Measurements from ENCODE around the gene KCNMB3. TPM values are rescaled to one million over a fixed set of nuclear protein-coding genes. Genes with fewer than 3 reads are reported as not detected.

Gene KCNMB3
- total RNA-seq, 1 donor, result 1.8 TPM

GRCh38 chr3:179196700-179197099 lies 54.2 kb downstream of the KCNMB3 start:
- Histone ChIP-seq H3K4me3 (ENCODE audit: insufficient read depth, low read length) (no peak overlapping the region), H3K4me1 (ENCODE audit: insufficient read depth, low read length) (peaks cover 13% of the 10 kb centered on the region), H4K20me1 (ENCODE audit: insufficient read depth, low read length) (peaks cover 11% of the 10 kb centered on the region), H3K9me3 (ENCODE audit: low read depth, low read length) (no peaks in the 10 kb centered on the region), H3K4me2 (ENCODE audit: insufficient read depth, low read length) (no peak overlapping the region), H3K36me3 (ENCODE audit: insufficient read depth, low read length) (peaks cover 5% of the 10 kb centered on the region), H3K27ac (ENCODE audit: low read depth, low read length) (no peak overlapping the region), H2AFZ (ENCODE audit: low read length) (no peak overlapping the region), H3K79me2 (ENCODE audit: insufficient read depth, low read length) (peaks cover 48% of the 10 kb centered on the region), H3K27me3 (ENCODE audit: insufficient read depth, low read length) (no peaks in the 10 kb centered on the region)
- no peak for TF ChIP-seq CTCF (IDR thresholded peaks at IDR 0.05; ENCODE audit: extremely low read depth, low read depth, low read length)
- no peak for DNase-seq (ENCODE audit: insufficient read length, low spot score, missing footprints)

- Histone ChIP-seq H3K36me3 (ENCODE audit: insufficient read depth, low read length) (peaks cover 3% of the 10 kb centered on the region), H3K4me1 (ENCODE audit: insufficient read depth, low read length) (peaks cover 13% of the 10 kb centered on the region), H2AFZ (ENCODE audit: low read length) (no peak overlapping the region), H4K20me1 (ENCODE audit: insufficient read depth, low read length) (peaks cover 11% of the 10 kb centered on the region), H3K9me3 (ENCODE audit: low read depth, low read length) (no peaks in the 10 kb centered on the region), H3K4me3 (ENCODE audit: insufficient read depth, low read length) (no peak overlapping the region), H3K79me2 (ENCODE audit: insufficient read depth, low read length) (peaks cover 51% of the 10 kb centered on the region), H3K4me2 (ENCODE audit: insufficient read depth, low read length) (no peak overlapping the region), H3K27ac (ENCODE audit: low read depth, low read length) (no peak overlapping the region), H3K27me3 (ENCODE audit: insufficient read depth, low read length) (no peaks in the 10 kb centered on the region)
- peak; percentile 68 for DNase-seq (ENCODE audit: insufficient read length, low spot score, missing footprints)
- no peak for TF ChIP-seq CTCF (IDR thresholded peaks at IDR 0.05; ENCODE audit: extremely low read depth, low read depth, low read length)
These were observed 54.8 kb downstream of the KCNMB3 start for GRCh38 chr3:179196098-179196497.

- Histone ChIP-seq H3K4me3 (ENCODE audit: insufficient read depth, low read length) (no peak overlapping the region), H3K36me3 (ENCODE audit: insufficient read depth, low read length) (peaks cover 3% of the 10 kb centered on the region), H3K27me3 (ENCODE audit: insufficient read depth, low read length) (no peaks in the 10 kb centered on the region), H4K20me1 (ENCODE audit: insufficient read depth, low read length) (peaks cover 16% of the 10 kb centered on the region), H3K9me3 (ENCODE audit: low read depth, low read length) (no peaks in the 10 kb centered on the region), H3K79me2 (ENCODE audit: insufficient read depth, low read length) (peaks cover 63% of the 10 kb centered on the region), H3K4me1 (ENCODE audit: insufficient read depth, low read length) (peaks cover 13% of the 10 kb centered on the region), H3K4me2 (ENCODE audit: insufficient read depth, low read length) (no peak overlapping the region), H3K27ac (ENCODE audit: low read depth, low read length) (no peak overlapping the region), H2AFZ (ENCODE audit: low read length) (no peak overlapping the region)
- DNase-seq (ENCODE audit: insufficient read length, low spot score, missing footprints), result no peak
- no peak for TF ChIP-seq CTCF (IDR thresholded peaks at IDR 0.05; ENCODE audit: extremely low read depth, low read depth, low read length)
These were observed 56.0 kb downstream of the KCNMB3 start for GRCh38 chr3:179194931-179195330.

Other genes with a start within 250 kb of the KCNMB3 start
- 47.0 and 56.0 TPM in 2 replicates for gene ZMAT3, start 179.3 kb downstream of the KCNMB3 start, total RNA-seq
- gene PIK3CA, start 102.8 kb downstream of the KCNMB3 start, total RNA-seq, result 29.8 and 34.7 TPM in 2 replicates
- 51.0 and 51.8 TPM in 2 replicates for gene ZNF639, start 71.9 kb upstream of the KCNMB3 start, total RNA-seq
- 56.8 and 63.6 TPM in 2 replicates for gene MFN1, start 96.6 kb upstream of the KCNMB3 start, total RNA-seq
- 79.3 and 92.3 TPM in 2 replicates for gene GNB4, start 200.4 kb upstream of the KCNMB3 start, total RNA-seq